Measurements from ENCODE around the gene KRTAP13-2. TPM values are rescaled to one million over a fixed set of nuclear protein-coding genes. Genes with fewer than 3 reads are reported as not detected.

Gene KRTAP13-2
- total RNA-seq, result not detected
- long read RNA-seq, result 0 reads

- H3K27me3 ChIP-seq, result no peaks in the 10 kb centered on the region
- no peak for ATAC-seq
These were observed at the start of gene KRTAP13-2 for GRCh38 chr21:30372139-30372770. Gene KRTAP13-2 (minus strand): TSS chr21:30372271. CDS start chr21:30372213, 58 bp downstream.

GRCh38 chr21:30415993-30416392 is 43.9 kb upstream of the KRTAP13-2 start:
- Histone ChIP-seq H3K27me3 (no peaks in the 10 kb centered on the region), H3K4me3 (no peak overlapping the region), H3K27ac (no peak overlapping the region), H3K4me1 (no peaks in the 10 kb centered on the region), H3K36me3 (no peaks in the 10 kb centered on the region), H3K9me3 (no peaks in the 10 kb centered on the region)
- ATAC-seq, result no peak
- intact Hi-C loops (cut with DNase I), result no loop called here
- DNase-seq, result no peak
- TF ChIP-seq CTCF (IDR thresholded peaks at IDR 0.05), result no peak

More at GRCh38 chr21:30372139-30372770, at the start of gene KRTAP13-2:
- Histone ChIP-seq H3K36me3 (no peaks in the 10 kb centered on the region), H3K27ac (no peak within 1 kb of the TSS), H3K4me3 (no peak within 1 kb of the TSS), H3K9me3 (no peaks in the 10 kb centered on the region), H3K4me1 (no peaks in the 10 kb centered on the region)
- DNase-seq, result no peak
- intact Hi-C loops (cut with DNase I), result no loop called here
- no peak for TF ChIP-seq CTCF (IDR thresholded peaks at IDR 0.05)

GRCh38 chr21:30408782-30409494 is 36.9 kb upstream of the KRTAP13-2 start:
- Histone ChIP-seq H3K27me3 (no peaks in the 10 kb centered on the region), H3K4me3 (no peak overlapping the region), H3K4me1 (no peaks in the 10 kb centered on the region), H3K9me3 (no peaks in the 10 kb centered on the region), H3K27ac (no peak overlapping the region), H3K36me3 (no peaks in the 10 kb centered on the region)
- intact Hi-C loops (cut with DNase I), result no loop called here
- peak; percentile 37 for TF ChIP-seq CTCF (IDR thresholded peaks at IDR 0.05)
- DNase-seq, result peak; percentile 78
- peak; percentile 99 for ATAC-seq

- intact Hi-C loops (cut with DNase I), result no loop called here
- no peak for TF ChIP-seq CTCF (IDR thresholded peaks at IDR 0.05)
- no peaks in the 10 kb centered on the region for H3K4me1 ChIP-seq
- ATAC-seq, result no peak
- H3K27me3 ChIP-seq, result no peaks in the 10 kb centered on the region
- H3K36me3 ChIP-seq, result no peaks in the 10 kb centered on the region
- H3K27ac ChIP-seq, result no peak within 1 kb of the TSS
- no peak for DNase-seq
- H3K4me3 ChIP-seq, result no peak within 1 kb of the TSS
- no peaks in the 10 kb centered on the region for H3K9me3 ChIP-seq
These were observed 23.7 kb upstream of the KRTAP13-2 start, which contains the start of gene KRTAP13-1 for GRCh38 chr21:30395731-30396130. Gene KRTAP13-1 (plus strand): TSS chr21:30396031. CDS start chr21:30396087, 56 bp downstream.

- DNase-seq (no peak), ATAC-seq (no peak)
- H3K27ac ChIP-seq, result no peak overlapping the region
- no peak for TF ChIP-seq CTCF (IDR thresholded peaks at IDR 0.05)
- no peaks in the 10 kb centered on the region for H3K27me3 ChIP-seq
- H3K9me3 ChIP-seq, result no peaks in the 10 kb centered on the region
- H3K4me3 ChIP-seq, result no peak overlapping the region
- no peaks in the 10 kb centered on the region for H3K36me3 ChIP-seq
- intact Hi-C loops (cut with DNase I), result no loop called here
- no peaks in the 10 kb centered on the region for H3K4me1 ChIP-seq
These were observed 19.5 kb upstream of the KRTAP13-2 start for GRCh38 chr21:30391492-30392025.

Data from upper lobe of right lung (tissue), 1 donor.